ENCODE data around the gene WT1. TPM values are rescaled to one million over a fixed set of nuclear protein-coding genes. Genes with fewer than 3 reads are reported as not detected.

WT1 gene

GRCh38 chr11:32340181-32340580 lies 95.2 kb downstream of the WT1 start:
- no peak overlapping the region for H4K8ac ChIP-seq (ENCODE audit: low read depth, low read length)
- no peak overlapping the region for H2BK15ac ChIP-seq (replicated peaks; ENCODE audit: low read depth)
- no peak overlapping the region for H3K23ac ChIP-seq (ENCODE audit: low read length)
- no peaks in the 10 kb centered on the region for H3K79me1 ChIP-seq (ENCODE audit: low read length)
- no peak overlapping the region for H2BK120ac ChIP-seq (ENCODE audit: low read depth, low read length)
- no peak for DNase-seq
- no peak overlapping the region for H3K27ac ChIP-seq (ENCODE audit: low read depth, low read length)
- H3K79me2 ChIP-seq (ENCODE audit: control insufficient read depth, insufficient read depth, low read length), result no peaks in the 10 kb centered on the region
- H3K36me3 ChIP-seq (ENCODE audit: control insufficient read depth, insufficient read depth, low read length), result no peaks in the 10 kb centered on the region
- no peak overlapping the region for H3K9ac ChIP-seq (ENCODE audit: low read length)
- WGBS (ENCODE audit: extremely low coverage, insufficient coverage, low lambda C conversion rate), result no CpG with 5 or more reads among the region's 3 CpGs
- no peak overlapping the region for H3K18ac ChIP-seq (ENCODE audit: low read length)
- H3K27me3 ChIP-seq (ENCODE audit: insufficient read depth, low read length, poor library complexity), result no peaks in the 10 kb centered on the region
- H3K56ac ChIP-seq (ENCODE audit: low read length), result no peak overlapping the region
- H2AK5ac ChIP-seq (ENCODE audit: low read length), result no peak overlapping the region
- H3K4me1 ChIP-seq (ENCODE audit: control insufficient read depth, low read depth, low read length), result no peaks in the 10 kb centered on the region
- no peak overlapping the region for H2BK5ac ChIP-seq (ENCODE audit: low read length)
- no peak overlapping the region for H3K4me3 ChIP-seq (ENCODE audit: low read length)
- no peak overlapping the region for H3K4ac ChIP-seq (ENCODE audit: low read depth, low read length)
- H3K4me2 ChIP-seq (ENCODE audit: low read length), result no peak overlapping the region
- H4K5ac ChIP-seq (ENCODE audit: low read length), result no peak overlapping the region

Small RNAs within 50 kb of the gene (small RNA-seq; reads per million reads assigned to genes)
- gene RF02204 (ENCODE audit: insufficient read depth) (not detected), gene RF02205 (ENCODE audit: insufficient read depth) (not detected)
